Hepatocyte (in vitro differentiated cells): Measurements from ENCODE around the gene SLC27A3. TPM values are rescaled to one million over a fixed set of nuclear protein-coding genes. Genes with fewer than 3 reads are reported as not detected.

Experiments used
- DNase-seq: peaks from one replicate; pipeline ENCODE4 v3.0.0-alpha.2; 2016; ENCODE audit warnings: low spot score
- H2AFZ ChIP-seq: fragments of 200-600 bp; sonication (generic); 2 replicates; pipeline ENCODE4 v1.6.0; 2016; ENCODE audit warnings: antibody characterized with exemption, mild to moderate bottlenecking
- H3K27ac ChIP-seq: fragments of 200-600 bp; sonication (generic); 2 replicates; pipeline ENCODE4 v1.5.1; 2016; ENCODE audit warnings: mild to moderate bottlenecking
- H3K27me3 ChIP-seq: fragments of 200-600 bp; sonication (generic); 2 replicates; pipeline ENCODE4 v1.6.1; 2016
- H3K36me3 ChIP-seq: fragments of 200-600 bp; sonication (generic); replicated peaks from 2 replicates; pipeline ENCODE4 v1.5.1; 2016; ENCODE audit warnings: low read depth; ENCODE audit not compliant: insufficient read depth
- H3K4me1 ChIP-seq: fragments of 200-600 bp; sonication (generic); 2 replicates; pipeline ENCODE4 v1.5.1; 2016; ENCODE audit warnings: mild to moderate bottlenecking, moderate library complexity; ENCODE audit not compliant: insufficient read depth
- H3K4me2 ChIP-seq: fragments of 200-600 bp; sonication (generic); 2 replicates; pipeline ENCODE4 v1.6.0; 2016
- H3K4me3 ChIP-seq: fragments of 200-600 bp; sonication (generic); 2 replicates; pipeline ENCODE4 v1.5.1; 2016; ENCODE audit warnings: mild to moderate bottlenecking
- H3K79me2 ChIP-seq: fragments of 200-600 bp; sonication (generic); 2 replicates; pipeline ENCODE4 v1.6.0; 2017; ENCODE audit warnings: mild to moderate bottlenecking
- H3K9me2 ChIP-seq: fragments of 200-600 bp; sonication (generic); replicated peaks from 2 replicates; pipeline ENCODE4 v1.6.0; 2017; ENCODE audit warnings: mild to moderate bottlenecking; ENCODE audit not compliant: insufficient read depth
- H3K9me3 ChIP-seq: fragments of 200-600 bp; sonication (generic); 2 replicates; pipeline ENCODE4 v1.5.1; 2016; ENCODE audit warnings: low read depth, mild to moderate bottlenecking
- H4K20me1 ChIP-seq: fragments of 200-600 bp; sonication (generic); 2 replicates; pipeline ENCODE4 v1.6.0; 2016; ENCODE audit warnings: mild to moderate bottlenecking; ENCODE audit not compliant: insufficient read depth, poor library complexity, severe bottlenecking
- EZH2 ChIP-seq: fragments of 200-600 bp; sonication (generic); IDR thresholded peaks from 2 replicates; pipeline ENCODE4 v1.6.1; 2016; ENCODE audit warnings: antibody characterized with exemption, mild to moderate bottlenecking, borderline replicate concordance
- EZH2phosphoT487 ChIP-seq: fragments of 200-600 bp; sonication (generic); IDR thresholded peaks from one replicate; pipeline ENCODE4 v1.6.1; 2018; ENCODE audit warnings: antibody characterized with exemption, mild to moderate bottlenecking, low read depth, moderate library complexity; ENCODE audit not compliant: unreplicated experiment, severe bottlenecking
- WGBS: methylation state at CpG from one replicate; pipeline ENCODE4 v1.1.6; 2016; ENCODE audit warnings: low lambda C conversion rate; ENCODE audit errors: missing lambda C conversion rate; 5-methylcytosine and 5-hydroxymethylcytosine counted together
- polyA plus RNA-seq: library from polyadenylated mRNA; unstranded; fragments of >200 nt; fragmentation: Nextera tagmentation; extraction: Ambion mirVana; gene quantifications from 2 replicates; pipeline ENCODE4 v1.2.1, GENCODE V29; 2016
- total RNA-seq: library from RNA; depleted of rRNA; stranded (reverse); fragments of >200 nt; gene quantifications from 2 replicates; pipeline ENCODE4 v1.2.3, GENCODE V29; 2014
- TF ChIP-seq, protein P1 (sequence below): fragments of 200-600 bp; sonication (generic); IDR thresholded peaks from 2 replicates; pipeline ENCODE4 v1.5.1; 2016; ENCODE audit warnings: antibody characterized with exemption, mild to moderate bottlenecking; ENCODE audit not compliant: poor library complexity

The SLC27A3 gene
- total and polyA plus RNA-seq, 2 experiments from 2014 or later: 21.5 to 37.2 TPM

GRCh38 chr1:153795330-153795837 is 20.2 kb downstream of the SLC27A3 start:
- no peak overlapping the region for H3K4me2 ChIP-seq
- H3K36me3 ChIP-seq: no peaks in the 10 kb centered on the region
- no peak overlapping the region for H3K4me3 ChIP-seq
- H3K27me3 ChIP-seq: no peaks in the 10 kb centered on the region
- H3K9me3 ChIP-seq: no peaks in the 10 kb centered on the region
- no peak overlapping the region for H3K27ac ChIP-seq
- TF ChIP-seq, protein P1, sequence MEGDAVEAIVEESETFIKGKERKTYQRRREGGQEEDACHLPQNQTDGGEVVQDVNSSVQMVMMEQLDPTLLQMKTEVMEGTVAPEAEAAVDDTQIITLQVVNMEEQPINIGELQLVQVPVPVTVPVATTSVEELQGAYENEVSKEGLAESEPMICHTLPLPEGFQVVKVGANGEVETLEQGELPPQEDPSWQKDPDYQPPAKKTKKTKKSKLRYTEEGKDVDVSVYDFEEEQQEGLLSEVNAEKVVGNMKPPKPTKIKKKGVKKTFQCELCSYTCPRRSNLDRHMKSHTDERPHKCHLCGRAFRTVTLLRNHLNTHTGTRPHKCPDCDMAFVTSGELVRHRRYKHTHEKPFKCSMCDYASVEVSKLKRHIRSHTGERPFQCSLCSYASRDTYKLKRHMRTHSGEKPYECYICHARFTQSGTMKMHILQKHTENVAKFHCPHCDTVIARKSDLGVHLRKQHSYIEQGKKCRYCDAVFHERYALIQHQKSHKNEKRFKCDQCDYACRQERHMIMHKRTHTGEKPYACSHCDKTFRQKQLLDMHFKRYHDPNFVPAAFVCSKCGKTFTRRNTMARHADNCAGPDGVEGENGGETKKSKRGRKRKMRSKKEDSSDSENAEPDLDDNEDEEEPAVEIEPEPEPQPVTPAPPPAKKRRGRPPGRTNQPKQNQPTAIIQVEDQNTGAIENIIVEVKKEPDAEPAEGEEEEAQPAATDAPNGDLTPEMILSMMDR: no peak
- TF ChIP-seq EZH2phosphoT487 (no peak), EZH2 (no peak)
- H4K20me1 ChIP-seq: no peaks in the 10 kb centered on the region
- no peaks in the 10 kb centered on the region for H3K4me1 ChIP-seq
- no peak overlapping the region for H2AFZ ChIP-seq
- WGBS: 89% methylated on average over 18 of the region's 18 CpGs
- H3K9me2 ChIP-seq: no peaks in the 10 kb centered on the region
- no peaks in the 10 kb centered on the region for H3K79me2 ChIP-seq
- no peak for DNase-seq

- H4K20me1 ChIP-seq: no peaks in the 10 kb centered on the region
- H3K4me1 ChIP-seq: no peaks in the 10 kb centered on the region
- no peaks in the 10 kb centered on the region for H3K36me3 ChIP-seq
- no peak for DNase-seq
- no peaks in the 10 kb centered on the region for H3K9me2 ChIP-seq
- no peak overlapping the region for H3K4me3 ChIP-seq
- no peaks in the 10 kb centered on the region for H3K79me2 ChIP-seq
- WGBS: 84% methylated on average over 9 of the region's 9 CpGs
- no peak overlapping the region for H3K4me2 ChIP-seq
- H3K27me3 ChIP-seq: no peaks in the 10 kb centered on the region
- H3K9me3 ChIP-seq: no peaks in the 10 kb centered on the region
- TF ChIP-seq, protein P1: no peak
- no peak for TF ChIP-seq EZH2phosphoT487
- no peak for TF ChIP-seq EZH2
- H2AFZ ChIP-seq: no peak overlapping the region
- no peak overlapping the region for H3K27ac ChIP-seq
These were observed 21.0 kb downstream of the SLC27A3 start for GRCh38 chr1:153795934-153796785.

DNA sequence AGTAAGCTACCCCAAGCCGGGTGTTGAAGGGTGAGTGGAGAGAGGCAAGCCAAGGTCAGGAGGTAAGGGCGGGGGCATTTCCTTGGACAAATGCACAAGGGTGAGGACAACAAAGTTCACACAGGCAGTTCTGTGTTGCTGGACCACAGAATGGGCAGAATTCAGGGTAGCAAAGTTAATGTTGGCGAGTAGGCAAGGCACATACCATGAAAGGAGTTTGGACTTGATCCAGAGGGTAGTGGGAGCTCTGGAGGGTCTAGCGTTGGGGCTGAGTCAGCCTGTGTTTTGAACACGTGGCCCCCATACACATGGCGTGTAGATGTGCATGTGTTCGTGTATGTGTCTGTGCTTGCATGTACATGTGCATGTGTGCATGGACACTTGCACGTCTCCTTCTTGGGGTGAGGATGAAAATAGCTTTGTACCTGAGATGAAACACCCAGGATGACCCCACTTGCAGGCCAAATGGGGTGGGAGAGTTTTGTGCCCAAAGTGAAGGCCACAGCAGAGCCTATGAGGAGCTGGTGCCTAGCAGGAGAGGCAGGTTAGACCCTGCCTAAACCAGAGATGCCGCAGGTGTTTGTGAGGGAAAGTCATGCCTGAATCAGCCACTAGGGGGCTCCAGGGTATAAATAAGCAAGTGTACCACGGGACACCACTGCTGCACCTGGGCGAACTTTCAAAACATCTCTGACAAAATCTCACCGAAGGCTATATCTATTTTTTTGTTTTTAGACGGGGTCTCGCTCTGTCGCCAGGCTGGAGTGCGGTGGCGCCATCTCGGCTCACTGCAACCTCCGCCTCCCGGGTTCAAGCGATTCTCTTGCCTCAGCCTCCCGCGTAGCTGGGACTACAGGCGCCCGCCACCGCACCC is 21.8 kb downstream of the SLC27A3 start:
- H3K36me3 ChIP-seq: no peaks in the 10 kb centered on the region
- no peak overlapping the region for H2AFZ ChIP-seq
- no peak overlapping the region for H3K4me3 ChIP-seq
- no peaks in the 10 kb centered on the region for H4K20me1 ChIP-seq
- TF ChIP-seq EZH2phosphoT487 (no peak), EZH2 (no peak)
- TF ChIP-seq, protein P1: peak; percentile 75
- no peak overlapping the region for H3K4me2 ChIP-seq
- no peak overlapping the region for H3K27ac ChIP-seq
- 63% methylated on average over 26 of the region's 26 CpGs for WGBS
- H3K27me3 ChIP-seq: no peaks in the 10 kb centered on the region
- no peaks in the 10 kb centered on the region for H3K79me2 ChIP-seq
- H3K9me2 ChIP-seq: no peaks in the 10 kb centered on the region
- no peaks in the 10 kb centered on the region for H3K9me3 ChIP-seq
- DNase-seq: peak; percentile 88
- no peaks in the 10 kb centered on the region for H3K4me1 ChIP-seq
